Muscle layer of colon (tissue), 2 donors: ENCODE results near the gene EYA2.
"Not testable (repeated sequence)": the region's sequence is repeated elsewhere in the genome, so short reads cannot be mapped to it uniquely, and the experiment has no call there.

Source experiments
- H3K27ac ChIP-seq: one replicate; pipeline ENCODE4 v1.7.0; 2013; ENCODE audit warnings: low read depth, mild to moderate bottlenecking, low read length, moderate library complexity
- H3K27me3 ChIP-seq, 2 donors: one replicate each; pipeline ENCODE4 v1.7.0; 2013; ENCODE audit warnings: low read length in 2 of 2, mild to moderate bottlenecking in 2 of 2; ENCODE audit not compliant: insufficient read depth in 2 of 2, control insufficient read depth in 1 of 2
- H3K36me3 ChIP-seq: one replicate; pipeline ENCODE4 v1.7.0; 2013; ENCODE audit warnings: mild to moderate bottlenecking, low read length; ENCODE audit not compliant: insufficient read depth
- H3K4me1 ChIP-seq: one replicate; pipeline ENCODE4 v1.7.0; 2013; ENCODE audit warnings: mild to moderate bottlenecking, low read length; ENCODE audit not compliant: insufficient read depth
- H3K4me3 ChIP-seq, 2 donors: one replicate each; pipeline ENCODE4 v1.7.0; 2013; ENCODE audit warnings: low read length in 2 of 2, low read depth in 1 of 2, mild to moderate bottlenecking in 1 of 2, moderate library complexity in 1 of 2
- H3K9ac ChIP-seq: one replicate; pipeline ENCODE4 v1.7.0; 2013; ENCODE audit warnings: low read length
- H3K9me3 ChIP-seq: one replicate; pipeline ENCODE4 v1.7.0; 2013; ENCODE audit warnings: mild to moderate bottlenecking, low read length
- donor health status: abdominal sarcoma.
- donor health status: Adenocarcinoma of cecum.

Gene EYA2

DNA sequence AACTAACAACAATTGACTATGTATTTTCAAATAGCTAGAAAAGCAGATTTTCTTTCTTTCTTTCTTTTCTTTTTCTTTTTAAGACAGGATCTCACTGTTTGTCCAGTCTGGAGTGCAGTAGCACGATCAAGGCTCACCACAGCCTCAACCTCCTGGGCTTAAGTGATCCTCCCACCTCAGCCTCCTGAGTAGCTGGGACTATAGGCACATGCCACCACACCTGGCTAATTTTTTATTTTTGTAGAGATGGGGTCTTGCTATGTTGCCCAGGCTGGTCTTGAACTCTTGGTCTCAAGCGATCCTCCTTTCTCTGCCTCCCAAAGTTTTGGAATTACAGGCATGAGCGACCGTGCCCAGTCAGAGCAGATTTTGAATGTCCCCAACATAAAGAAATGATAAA lies 67.3 kb downstream of the EYA2 start:
- not testable (repeated sequence) for H3K4me1 ChIP-seq

DNA sequence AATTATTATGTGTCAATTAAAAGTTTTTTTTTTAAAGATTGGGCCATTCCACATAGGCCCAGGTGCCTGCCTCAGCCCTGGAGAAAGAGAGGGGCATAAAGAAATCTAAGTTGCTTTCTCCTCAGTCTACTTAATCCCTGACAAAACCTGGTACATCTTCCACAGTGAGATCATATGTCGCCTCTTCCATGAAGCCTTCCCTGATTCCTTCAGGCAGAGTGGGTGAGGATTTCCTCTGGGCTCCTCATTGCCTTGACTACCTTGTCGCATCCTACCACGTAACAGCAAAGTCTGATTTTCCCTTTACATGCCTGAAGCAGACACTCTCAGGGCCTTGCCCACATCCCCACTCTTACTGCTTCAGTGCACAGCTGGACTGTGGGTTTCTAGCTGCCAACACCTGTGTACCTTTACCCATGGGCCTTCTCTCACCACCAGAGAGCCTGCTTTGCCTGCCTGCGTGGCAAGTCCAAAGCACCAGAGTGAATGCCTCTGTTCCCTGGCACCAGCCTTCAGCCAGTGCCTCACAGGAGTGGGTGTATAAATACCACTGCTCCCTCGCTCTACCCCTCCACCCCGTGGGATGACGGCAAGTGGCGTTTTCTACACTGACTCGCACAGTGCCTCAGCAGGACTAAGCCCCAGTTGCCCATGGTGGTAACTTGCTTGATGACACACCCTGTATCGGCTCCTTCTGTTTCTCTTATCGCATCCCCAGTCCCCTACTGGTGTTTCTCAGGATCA lies 68.0 kb downstream of the EYA2 start:
- Histone ChIP-seq H3K4me3 (no peak overlapping the region), H3K4me1 (no peaks in the 10 kb centered on the region), H3K9me3 (no peaks in the 10 kb centered on the region), H3K36me3 (no peaks in the 10 kb centered on the region), H3K27ac (no peak overlapping the region), H3K27me3 (no peaks in the 10 kb centered on the region), H3K9ac (no peak overlapping the region)

More for the DNA sequence above, 67.3 kb downstream of the EYA2 start:
- H3K27ac ChIP-seq, H3K27me3 ChIP-seq, H3K4me3 ChIP-seq, H3K9ac ChIP-seq, H3K36me3 ChIP-seq, H3K9me3 ChIP-seq: not testable (repeated sequence)

DNA sequence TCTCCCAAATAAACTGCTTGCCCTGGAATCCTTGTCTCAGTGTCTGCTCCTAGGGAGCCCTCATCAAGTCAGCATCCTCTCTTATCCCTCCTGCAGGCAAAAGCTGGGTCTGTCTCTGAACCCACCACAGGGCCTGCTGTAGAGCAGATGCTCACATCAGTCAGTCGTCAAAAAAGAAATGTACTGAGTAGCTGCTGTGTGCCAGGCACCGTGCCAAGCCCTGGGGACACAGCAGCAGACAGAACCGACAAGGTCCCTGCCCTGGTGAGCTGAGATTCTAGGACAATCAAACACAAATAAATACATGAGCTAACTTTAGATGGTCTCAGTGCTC lies 68.5 kb downstream of the EYA2 start:
- no peaks in the 10 kb centered on the region for H3K27me3 ChIP-seq

DNA sequence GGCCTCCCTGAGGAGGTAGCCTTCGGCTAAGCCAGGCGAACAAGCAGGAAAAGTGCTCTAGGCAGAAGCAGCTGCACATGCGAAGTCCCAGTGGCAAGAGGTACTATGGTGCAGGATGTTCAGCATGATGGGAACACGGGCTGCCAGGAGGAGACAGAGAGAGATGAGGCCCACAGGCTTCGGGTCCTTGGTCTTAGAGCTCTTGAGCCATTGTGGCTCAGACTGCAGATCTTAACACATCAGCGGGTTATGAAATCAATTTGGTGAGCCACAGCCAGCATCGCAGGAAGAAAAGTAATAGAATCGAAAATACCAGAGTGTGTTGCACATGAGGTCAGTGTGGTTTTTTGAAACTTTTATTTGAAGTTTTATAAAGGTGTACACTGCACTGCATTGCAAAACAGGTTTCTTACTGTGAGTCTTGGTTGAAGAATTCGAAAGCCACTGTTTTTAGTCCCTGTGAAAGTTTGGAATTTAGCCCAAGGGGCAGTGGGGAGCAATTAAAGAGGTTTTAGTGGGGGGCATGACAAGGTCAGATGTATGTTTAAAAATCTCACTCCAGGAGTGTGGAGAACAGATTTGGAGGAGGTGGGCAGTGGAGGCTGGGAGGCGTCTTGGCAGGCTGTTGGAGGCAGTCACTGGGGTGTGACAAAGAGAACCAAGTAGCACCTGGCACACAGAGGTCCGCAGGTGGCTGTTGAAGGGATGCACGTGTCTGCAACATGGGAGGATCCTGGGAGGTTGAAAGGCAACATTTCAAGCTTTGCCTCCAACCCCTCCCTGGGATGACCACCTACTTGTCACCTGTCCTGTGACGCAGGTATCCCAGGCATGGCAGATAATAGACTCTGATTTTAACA lies 69.3 kb downstream of the EYA2 start:
- Histone ChIP-seq H3K9me3 (no peaks in the 10 kb centered on the region), H3K9ac (no peak overlapping the region), H3K4me1 (no peaks in the 10 kb centered on the region), H3K27me3 (no peaks in the 10 kb centered on the region), H3K4me3 (no peak overlapping the region), H3K36me3 (no peaks in the 10 kb centered on the region), H3K27ac (no peak overlapping the region)

More for the DNA sequence above, 68.5 kb downstream of the EYA2 start:
- Histone ChIP-seq H3K36me3 (no peaks in the 10 kb centered on the region), H3K4me1 (no peaks in the 10 kb centered on the region), H3K9me3 (no peaks in the 10 kb centered on the region), H3K9ac (no peak overlapping the region), H3K4me3 (no peak overlapping the region), H3K27ac (no peak overlapping the region)

DNA sequence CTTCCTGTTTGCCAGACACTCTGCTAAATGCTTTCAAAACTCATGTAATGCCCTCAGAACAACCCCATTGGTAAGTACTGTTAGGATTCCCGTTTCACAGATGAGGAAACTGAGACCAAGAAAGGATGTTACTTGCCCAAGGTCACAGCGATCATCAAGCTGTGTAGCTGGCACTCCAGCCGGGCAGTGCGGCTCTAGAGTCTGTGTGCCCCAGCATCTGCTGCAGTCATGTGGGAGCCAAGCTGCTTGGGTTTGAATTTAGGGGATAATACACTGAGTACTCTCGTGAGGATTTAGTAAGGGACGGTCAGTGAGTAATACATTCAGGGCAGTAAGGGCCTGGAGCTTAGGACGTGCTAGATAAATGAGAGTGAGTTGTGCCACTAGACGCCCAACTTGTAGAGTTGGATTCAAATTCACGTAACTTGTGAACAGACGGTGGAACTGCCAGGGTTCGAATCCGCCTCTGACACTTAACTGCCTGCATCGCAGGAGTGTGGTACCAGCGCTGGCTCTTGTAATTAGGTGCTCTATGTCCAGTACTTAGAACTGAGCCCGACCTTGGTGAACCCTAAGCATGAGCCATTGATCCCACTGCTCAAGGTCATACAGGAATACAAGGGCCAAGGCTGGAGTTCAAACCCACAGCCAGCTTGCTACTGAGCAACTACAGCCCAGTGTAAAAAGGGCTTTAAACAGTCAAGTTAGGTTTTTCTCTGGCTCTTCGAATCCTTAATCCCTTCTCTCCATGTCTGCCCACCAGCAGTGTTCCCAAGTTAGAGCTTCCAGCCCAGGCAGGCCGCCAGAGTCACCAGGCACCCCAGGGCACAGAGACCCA lies 70.2 kb downstream of the EYA2 start:
- no peak overlapping the region for H3K9ac ChIP-seq
- no peaks in the 10 kb centered on the region for H3K27me3 ChIP-seq
- no peak overlapping the region for H3K27ac ChIP-seq
- H3K4me1 ChIP-seq: no peaks in the 10 kb centered on the region
- H3K4me3 ChIP-seq: no peak overlapping the region
- H3K9me3 ChIP-seq: no peaks in the 10 kb centered on the region
- no peaks in the 10 kb centered on the region for H3K36me3 ChIP-seq

DNA sequence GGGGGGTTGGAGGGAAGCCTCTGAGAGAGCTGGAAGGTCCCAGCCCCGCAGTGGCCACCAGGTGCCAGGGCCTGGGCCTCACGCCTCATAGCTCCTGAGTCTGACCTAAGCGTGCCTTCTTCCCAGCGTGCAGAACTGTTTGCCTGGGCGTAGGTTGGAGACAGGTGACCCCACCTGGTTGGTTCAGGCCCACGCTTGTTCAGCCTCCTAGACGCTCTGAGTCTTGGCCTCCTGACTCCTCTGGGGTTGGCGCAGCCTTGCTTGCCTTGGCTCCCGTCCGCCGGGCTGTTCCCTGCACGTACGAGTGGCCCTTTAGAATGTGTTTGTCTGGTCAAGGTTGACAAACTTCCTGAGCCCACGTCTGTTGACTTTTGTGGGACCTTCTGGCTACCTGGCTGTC lies 70.8 kb downstream of the EYA2 start:
- no peak overlapping the region for H3K9ac ChIP-seq
- no peak overlapping the region for H3K27ac ChIP-seq
- H3K36me3 ChIP-seq: no peaks in the 10 kb centered on the region
- H3K9me3 ChIP-seq: no peaks in the 10 kb centered on the region
- no peaks in the 10 kb centered on the region for H3K27me3 ChIP-seq
- no peak overlapping the region for H3K4me3 ChIP-seq
- no peaks in the 10 kb centered on the region for H3K4me1 ChIP-seq

DNA sequence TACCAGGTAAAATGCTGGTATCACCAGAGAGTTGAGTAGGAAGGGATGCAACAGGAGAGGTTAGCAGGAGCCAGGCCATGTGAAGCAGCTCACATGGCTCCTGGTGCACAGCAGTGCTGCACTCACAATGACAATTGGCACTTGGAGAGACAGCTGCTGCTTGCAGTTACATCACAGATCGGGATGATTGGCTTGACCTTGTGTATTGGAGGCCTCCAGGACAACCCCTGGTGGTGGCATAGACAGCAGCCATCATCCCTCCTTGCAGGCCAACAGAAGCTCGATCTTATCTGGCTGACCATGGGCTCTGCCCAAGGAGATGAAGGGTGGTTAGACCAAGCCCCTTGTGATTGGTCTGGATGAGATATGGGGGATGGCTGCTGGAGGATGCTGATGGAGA lies 73.0 kb downstream of the EYA2 start:
- Histone ChIP-seq H3K9ac (no peak overlapping the region), H3K9me3 (no peaks in the 10 kb centered on the region), H3K27ac (no peak overlapping the region), H3K4me1 (no peaks in the 10 kb centered on the region), H3K36me3 (no peaks in the 10 kb centered on the region), H3K27me3 (no peaks in the 10 kb centered on the region), H3K4me3 (no peak overlapping the region)

DNA sequence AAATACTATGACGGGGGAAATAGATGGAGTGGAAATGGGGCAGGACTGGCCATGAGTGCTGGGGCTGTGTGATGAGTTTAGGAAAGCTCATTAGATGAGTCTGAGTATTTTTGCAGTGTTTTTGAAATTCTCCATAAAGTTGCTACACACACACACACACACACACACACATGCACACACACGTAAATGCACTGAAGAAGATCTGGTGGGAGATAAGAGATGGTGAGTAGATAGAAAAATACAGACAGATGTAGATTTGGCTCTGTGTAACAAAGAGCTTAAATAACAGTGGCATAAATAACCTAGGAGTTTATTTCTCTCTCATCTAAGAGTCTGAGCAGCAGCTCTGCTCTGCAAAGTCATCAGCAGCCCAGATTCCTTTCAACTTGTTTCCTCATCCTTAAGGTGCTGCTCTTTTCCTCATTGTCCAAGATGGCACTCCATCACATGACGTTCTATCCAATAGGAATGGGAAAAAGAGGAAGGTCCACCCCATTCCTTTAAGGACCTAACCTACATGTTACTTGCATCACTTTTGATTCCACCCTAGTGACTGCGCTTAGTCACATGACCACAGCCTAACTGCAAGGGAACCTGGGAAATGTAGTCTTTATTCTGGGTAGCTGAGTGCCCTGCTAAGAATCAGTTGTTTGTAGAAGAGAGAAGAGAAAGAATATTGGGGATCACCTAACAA lies 76.4 kb downstream of the EYA2 start:
- Histone ChIP-seq H3K27ac (no peak overlapping the region), H3K4me1 (no peaks in the 10 kb centered on the region), H3K9ac (no peak overlapping the region), H3K4me3 (no peak overlapping the region), H3K36me3 (no peaks in the 10 kb centered on the region), H3K27me3 (no peaks in the 10 kb centered on the region), H3K9me3 (no peaks in the 10 kb centered on the region)

DNA sequence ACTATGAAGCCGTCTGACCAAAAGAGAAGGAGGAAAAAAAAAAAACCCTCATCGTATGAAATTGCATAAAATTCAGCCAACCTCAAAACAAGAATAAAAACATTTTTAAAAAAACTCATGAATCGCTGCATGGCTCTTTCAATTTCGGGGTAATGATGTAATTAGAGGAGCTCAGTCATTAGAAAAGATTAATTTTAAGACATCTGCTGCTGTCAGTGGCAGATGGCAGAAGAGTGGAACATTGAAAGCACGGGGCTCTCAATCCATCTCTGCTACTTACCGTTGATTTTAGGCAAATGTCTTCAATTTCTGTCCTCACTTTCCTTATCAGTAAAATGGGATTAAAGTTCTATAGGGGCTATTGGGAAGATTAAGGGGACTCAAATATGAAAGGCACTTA lies 79.1 kb downstream of the EYA2 start:
- no peak overlapping the region for H3K4me3 ChIP-seq
- no peak overlapping the region for H3K27ac ChIP-seq
- H3K36me3 ChIP-seq: no peaks in the 10 kb centered on the region
- H3K9me3 ChIP-seq: no peaks in the 10 kb centered on the region
- H3K4me1 ChIP-seq: no peaks in the 10 kb centered on the region
- H3K27me3 ChIP-seq: no peaks in the 10 kb centered on the region
- H3K9ac ChIP-seq: no peak overlapping the region

DNA sequence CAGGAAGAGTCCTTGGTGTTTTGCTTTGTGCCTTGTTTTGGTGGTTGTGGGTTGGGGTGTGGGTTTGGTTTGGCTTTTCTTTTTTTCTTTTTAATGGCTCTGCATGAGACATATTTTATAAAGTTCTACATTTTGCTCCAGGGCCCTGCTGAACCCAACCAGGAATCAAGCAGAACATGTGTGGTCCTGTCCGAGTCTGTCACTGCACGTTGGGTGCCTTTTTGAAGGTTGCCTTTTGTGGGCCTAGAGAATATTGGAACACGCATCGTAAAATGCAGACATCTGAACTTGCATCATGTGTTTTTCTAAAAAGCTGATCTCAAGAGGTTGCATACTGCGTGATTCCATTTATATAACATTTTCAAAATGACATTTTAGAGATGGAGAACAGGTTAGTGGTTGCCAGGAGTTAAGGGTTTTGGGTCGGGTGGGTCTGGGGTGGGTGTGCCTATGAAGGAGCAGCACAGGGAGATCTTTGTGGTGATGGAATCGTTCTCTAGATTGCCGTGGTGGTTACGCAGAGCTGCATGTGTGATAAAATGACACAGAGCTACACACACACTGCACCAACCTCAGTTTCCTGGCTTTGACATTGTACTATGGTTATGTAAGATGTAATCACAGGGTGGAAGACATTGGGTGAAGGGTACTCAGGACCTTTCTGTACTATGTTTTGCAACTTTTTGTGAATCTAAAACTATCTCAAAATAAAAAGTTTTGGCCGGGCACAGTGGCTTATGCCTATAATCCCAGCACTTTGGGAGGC lies 80.2 kb downstream of the EYA2 start:
- Histone ChIP-seq H3K4me3 (no peak overlapping the region), H3K36me3 (no peaks in the 10 kb centered on the region), H3K4me1 (no peaks in the 10 kb centered on the region), H3K27me3 (no peaks in the 10 kb centered on the region), H3K27ac (no peak overlapping the region), H3K9ac (no peak overlapping the region), H3K9me3 (no peaks in the 10 kb centered on the region)
